ENCODE data around the gene LPGAT1. TPM values are rescaled to one million over a fixed set of nuclear protein-coding genes. Genes with fewer than 3 reads are reported as not detected.
A peak's percentile ranks its signal among the peaks of the same experiment; 100 is the strongest.

The LPGAT1 gene
- total and polyA plus RNA-seq, 12 donors = 5.9 to 36.6 (median 26.4) TPM

GRCh38 chr1:211839106-211839505 is 8.5 kb upstream of the LPGAT1 start:
- 97 to 100% methylated on average over 1 of the region's 1 CpG for WGBS, 2 donors

GRCh38 chr1:211833174-211833820 is 2.7 kb upstream of the LPGAT1 start:
- no peaks in the 10 kb centered on the region for H3K36me3 ChIP-seq
- no peak for ATAC-seq
- intact Hi-C loops (cut with DNase I) = loop anchor here in 9 of 10 donors (5.0 to 10.0 kb wide), 3 partner anchors 102 to 202 kb away; partner anchors contain the start of genes DTL (in 2 of the 9) and INTS7 (in 2 of the 9)
- H3K4me1 ChIP-seq = peaks cover 0 to 34% (median 8%) of the 10 kb centered on the region in 9 donors
- no peak overlapping the region for H3K27ac ChIP-seq
- H3K27me3 ChIP-seq = peaks cover 0 to 21% (median 0%) of the 10 kb centered on the region in 7 donors
- H3K9me3 ChIP-seq = no peaks in the 10 kb centered on the region
- no peak for DNase-seq
- WGBS, 2 donors = 79 to 89% methylated on average over 1 of the region's 1 CpG
- no peak for TF ChIP-seq CTCF (IDR thresholded peaks at IDR 0.05)
- H3K4me3 ChIP-seq = no peak overlapping the region

More at GRCh38 chr1:211839106-211839505, 8.5 kb upstream of the LPGAT1 start:
- intact Hi-C loops (cut with DNase I) = loop anchor here in 3 of 10 donors (10.0 kb wide), 2 partner anchors 96 to 196 kb away; partner anchors contain the start of genes DTL (in 2 of the 3) and INTS7 (in 2 of the 3)
- Histone ChIP-seq H3K36me3 (no peaks in the 10 kb centered on the region), H3K4me1 (peaks cover 0 to 16% (median 0%) of the 10 kb centered on the region in 9 donors), H3K4me3 (no peak overlapping the region), H3K9me3 (no peaks in the 10 kb centered on the region), H3K27me3 (peaks cover 0 to 25% (median 0%) of the 10 kb centered on the region in 7 donors), H3K27ac (no peak overlapping the region)
- DNase-seq = no peak
- no peak for TF ChIP-seq CTCF (IDR thresholded peaks at IDR 0.05)
- ATAC-seq = no peak

- H3K4me1 ChIP-seq = peaks cover 0 to 41% (median 11%) of the 10 kb centered on the region in 9 donors
- no peak overlapping the region for H3K4me3 ChIP-seq
- intact Hi-C loops (cut with DNase I) = loop anchor here in 9 of 10 donors (5.0 to 10.0 kb wide), 3 partner anchors 102 to 202 kb away; partner anchors contain the start of genes DTL (in 2 of the 9) and INTS7 (in 2 of the 9)
- ATAC-seq = no peak
- no peak for TF ChIP-seq CTCF (IDR thresholded peaks at IDR 0.05)
- H3K27me3 ChIP-seq = peaks cover 0 to 16% (median 0%) of the 10 kb centered on the region in 7 donors
- no peaks in the 10 kb centered on the region for H3K9me3 ChIP-seq
- WGBS, 2 donors = 72 to 90% methylated on average over 2 of the region's 2 CpGs
- no peak for DNase-seq
- no peak overlapping the region for H3K27ac ChIP-seq
- peaks cover 0 to 3% (median 0%) of the 10 kb centered on the region in 9 donors for H3K36me3 ChIP-seq
Measured at GRCh38 chr1:211832661-211833060, 2.1 kb upstream of the LPGAT1 start.

GRCh38 chr1:211831558-211832323 is 1.2 kb upstream of the LPGAT1 start:
- H3K36me3 ChIP-seq = peaks cover 0 to 12% (median 0%) of the 10 kb centered on the region in 9 donors
- H3K27me3 ChIP-seq = peaks cover 0 to 9% (median 0%) of the 10 kb centered on the region in 7 donors
- WGBS, 2 donors = 79 to 86% methylated on average over 4 of the region's 4 CpGs
- H3K9me3 ChIP-seq = no peaks in the 10 kb centered on the region
- intact Hi-C loops (cut with DNase I) = loop anchor here (1.0 to 10.0 kb wide), 5 partner anchors 103 to 203 kb away; partner anchors contain the start of genes DTL (in 2 of the 10) and INTS7 (in 2 of the 10)
- DNase-seq = no peak
- peaks cover 0 to 50% (median 18%) of the 10 kb centered on the region in 9 donors for H3K4me1 ChIP-seq
- TF ChIP-seq CTCF (IDR thresholded peaks at IDR 0.05) = no peak
- H3K27ac ChIP-seq = no peak overlapping the region
- ATAC-seq = no peak
- peak overlapping the region in 1 of 10 donors; percentile 77 for H3K4me3 ChIP-seq
